Smooth muscle cell (in vitro differentiated cells): ENCODE data around the gene PHF13. TPM values are rescaled to one million over a fixed set of nuclear protein-coding genes. Genes with fewer than 3 reads are reported as not detected.
"Not testable (repeated sequence)": the region's sequence is repeated elsewhere in the genome, so short reads cannot be mapped to it uniquely, and the experiment has no call there.

ENCODE experiments used
- DNase-seq: peaks from one replicate; lab custom pipeline; 2025; ENCODE audit not compliant: unreplicated experiment; lab: John Stamatoyannopoulos, UW
- H2AFZ ChIP-seq: fragments of 200-600 bp; sonication (generic); 2 replicates; pipeline ENCODE4 v1.6.0; 2016; ENCODE audit warnings: antibody characterized with exemption, low read depth, mild to moderate bottlenecking
- H3F3A ChIP-seq: fragments of 200-600 bp; sonication (generic); 2 replicates; pipeline ENCODE4 v1.6.0; 2017; ENCODE audit warnings: antibody characterized with exemption, low read depth
- H3K27ac ChIP-seq: fragments of 200-600 bp; sonication (generic); 2 replicates; pipeline ENCODE4 v1.5.1; 2016; ENCODE audit warnings: low read depth, mild to moderate bottlenecking
- H3K27me3 ChIP-seq: fragments of 200-600 bp; sonication (generic); 2 replicates; pipeline ENCODE4 v1.6.1; 2016; ENCODE audit warnings: low read depth, mild to moderate bottlenecking
- H3K36me3 ChIP-seq: fragments of 200-600 bp; sonication (generic); 2 replicates; pipeline ENCODE4 v1.5.1; 2016; ENCODE audit warnings: low read depth
- H3K4me1 ChIP-seq: fragments of 200-600 bp; sonication (generic); 2 replicates; pipeline ENCODE4 v1.5.1; 2016; ENCODE audit warnings: low read depth
- H3K4me2 ChIP-seq: fragments of 200-600 bp; sonication (generic); 2 replicates; pipeline ENCODE4 v1.6.0; 2016; ENCODE audit warnings: mild to moderate bottlenecking
- H3K4me3 ChIP-seq: fragments of 200-600 bp; sonication (generic); 2 replicates; pipeline ENCODE4 v1.5.1; 2016; ENCODE audit warnings: mild to moderate bottlenecking
- H3K79me2 ChIP-seq: fragments of 200-600 bp; sonication (generic); 2 replicates; pipeline ENCODE4 v1.6.0; 2016; ENCODE audit warnings: low read depth, mild to moderate bottlenecking
- H3K9ac ChIP-seq: fragments of 200-600 bp; sonication (generic); 2 replicates; pipeline ENCODE4 v1.6.0; 2016; ENCODE audit warnings: low read depth
- H3K9me3 ChIP-seq: fragments of 200-600 bp; sonication (generic); replicated peaks from 2 replicates; pipeline ENCODE4 v1.5.1; 2016; ENCODE audit warnings: low read depth
- H4K20me1 ChIP-seq: fragments of 200-600 bp; sonication (generic); 2 replicates; pipeline ENCODE4 v1.6.0; 2016; ENCODE audit warnings: low read depth
- CTCF ChIP-seq: fragments of 200-600 bp; sonication (generic); IDR thresholded peaks from 2 replicates; pipeline ENCODE4 v1.5.1; 2017; ENCODE audit warnings: borderline replicate concordance, mild to moderate bottlenecking, antibody characterized with exemption; ENCODE audit not compliant: insufficient read depth, poor library complexity, severe bottlenecking
- WGBS: methylation state at CpG from one replicate; pipeline ENCODE4 v1.1.7; 2016; ENCODE audit warnings: low lambda C conversion rate; 5-methylcytosine and 5-hydroxymethylcytosine counted together
- polyA plus RNA-seq: library from polyadenylated mRNA; unstranded; fragments of >200 nt; fragmentation: Nextera tagmentation; extraction: Ambion mirVana; gene quantifications from 2 replicates; pipeline ENCODE4 v1.2.1, GENCODE V29; 2016
- total RNA-seq: library from RNA; depleted of rRNA; stranded (reverse); fragments of >200 nt; gene quantifications from 2 replicates; pipeline ENCODE4 v1.2.3, GENCODE V29; 2014

The PHF13 gene
- total and polyA plus RNA-seq, 2 experiments from 2014 or later: 10.2 to 12.3 TPM

- 98% methylated on average over 6 of the region's 6 CpGs for WGBS
- H3F3A ChIP-seq: no peaks in the 10 kb centered on the region
- no peaks in the 10 kb centered on the region for H3K27me3 ChIP-seq
- no peaks in the 10 kb centered on the region for H3K9me3 ChIP-seq
- no peaks in the 10 kb centered on the region for H3K79me2 ChIP-seq
- H2AFZ ChIP-seq: no peak overlapping the region
- no peak overlapping the region for H3K9ac ChIP-seq
- no peak overlapping the region for H3K4me3 ChIP-seq
- H3K27ac ChIP-seq: no peak overlapping the region
- H3K36me3 ChIP-seq: no peaks in the 10 kb centered on the region
- no peak for DNase-seq
- H3K4me2 ChIP-seq: no peak overlapping the region
- no peaks in the 10 kb centered on the region for H3K4me1 ChIP-seq
- peaks cover 26% of the 10 kb centered on the region for H4K20me1 ChIP-seq
- no peak for TF ChIP-seq CTCF
Measured at GRCh38 chr1:6657138-6657537, 43.6 kb downstream of the PHF13 start.

GRCh38 chr1:6658359-6659060, 45.0 kb downstream of the PHF13 start:
- H3K27ac ChIP-seq: no peak overlapping the region

GRCh38 chr1:6660415-6661049, 47.0 kb downstream of the PHF13 start:
- no peak overlapping the region for H3K4me3 ChIP-seq
- H3K4me2 ChIP-seq: no peak overlapping the region
- no peaks in the 10 kb centered on the region for H3F3A ChIP-seq
- no peak overlapping the region for H3K27ac ChIP-seq
- no peaks in the 10 kb centered on the region for H3K27me3 ChIP-seq
- H3K9ac ChIP-seq: no peak overlapping the region
- no peaks in the 10 kb centered on the region for H3K4me1 ChIP-seq
- no peaks in the 10 kb centered on the region for H3K9me3 ChIP-seq
- TF ChIP-seq CTCF: no peak
- DNase-seq: no peak
- peaks cover 26% of the 10 kb centered on the region for H4K20me1 ChIP-seq
- WGBS: 75% methylated on average over 7 of the region's 7 CpGs
- no peak overlapping the region for H2AFZ ChIP-seq
- H3K36me3 ChIP-seq: no peaks in the 10 kb centered on the region
- H3K79me2 ChIP-seq: no peaks in the 10 kb centered on the region

More at GRCh38 chr1:6658359-6659060, 45.0 kb downstream of the PHF13 start:
- Histone ChIP-seq H3K4me1 (no peaks in the 10 kb centered on the region), H3K27me3 (no peaks in the 10 kb centered on the region), H3K9ac (no peak overlapping the region), H4K20me1 (peaks cover 26% of the 10 kb centered on the region), H3K4me3 (no peak overlapping the region), H2AFZ (no peak overlapping the region), H3K9me3 (no peaks in the 10 kb centered on the region), H3K36me3 (no peaks in the 10 kb centered on the region), H3K4me2 (no peak overlapping the region), H3K79me2 (no peaks in the 10 kb centered on the region), H3F3A (no peaks in the 10 kb centered on the region)
- 75% methylated on average over 5 of the region's 5 CpGs for WGBS
- DNase-seq: no peak
- TF ChIP-seq CTCF: no peak

- H3K27ac ChIP-seq, H3K79me2 ChIP-seq, DNase-seq, H3F3A ChIP-seq, H3K27me3 ChIP-seq, H3K4me2 ChIP-seq, H3K4me3 ChIP-seq, H2AFZ ChIP-seq, H3K9ac ChIP-seq, H3K4me1 ChIP-seq, H3K36me3 ChIP-seq, H3K9me3 ChIP-seq: not testable (repeated sequence)
- 97% methylated on average over 7 of the region's 7 CpGs for WGBS
- H4K20me1 ChIP-seq: peaks cover 17% of the 10 kb centered on the region
Measured at GRCh38 chr1:6662468-6662867, 48.9 kb downstream of the PHF13 start.
